Type B pancreatic cell (in vitro differentiated cells): ENCODE results near the gene GNE. TPM values are rescaled to one million over a fixed set of nuclear protein-coding genes. Genes with fewer than 3 reads are reported as not detected.
"Not testable (repeated sequence)": the region's sequence is repeated elsewhere in the genome, so short reads cannot be mapped to it uniquely, and the experiment has no call there.

ENCODE experiments used
- DNase-seq: peaks from one replicate; pipeline ENCODE4 v3.0.0; 2021; ENCODE audit warnings: mixed read lengths; ENCODE audit not compliant: unreplicated experiment; ENCODE audit errors: extremely low spot score
- H3K27ac Mint-ChIP-seq: 2 replicates; pipeline ENCODE4 v1.8.0; 2021; ENCODE audit warnings: mild to moderate bottlenecking, mixed read lengths
- H3K27me3 Mint-ChIP-seq: 2 replicates; pipeline ENCODE4 v1.8.0; 2021; ENCODE audit warnings: mixed read lengths
- H3K36me3 Mint-ChIP-seq: 2 replicates; pipeline ENCODE4 v1.8.0; 2021; ENCODE audit warnings: mixed read lengths
- H3K4me1 Mint-ChIP-seq: one replicate; pipeline ENCODE4 v1.8.0; 2021; ENCODE audit warnings: mixed read lengths; ENCODE audit not compliant: unreplicated experiment
- H3K4me3 Mint-ChIP-seq: 2 replicates; pipeline ENCODE4 v1.8.0; 2021; ENCODE audit warnings: mild to moderate bottlenecking, mixed read lengths
- H3K9me3 Mint-ChIP-seq: 2 replicates; pipeline ENCODE4 v1.8.0; 2021; ENCODE audit warnings: mixed read lengths
- total RNA-seq: library from RNA; stranded (reverse); gene quantifications from 2 replicates; pipeline ENCODE4 v1.2.1, GENCODE V29; 2021; ENCODE audit warnings: low replicate concordance
- TF ChIP-seq, protein P1 (sequence below): fragments of 200-600 bp; sonication (generic); conservative IDR thresholded peaks from 2 replicates; pipeline ENCODE4 v1.5.0; 2021; ENCODE audit warnings: antibody characterized with exemption, mild to moderate bottlenecking

Gene GNE
- total RNA-seq, 1 donor from 2014 or later, result 16.3 TPM

DNA sequence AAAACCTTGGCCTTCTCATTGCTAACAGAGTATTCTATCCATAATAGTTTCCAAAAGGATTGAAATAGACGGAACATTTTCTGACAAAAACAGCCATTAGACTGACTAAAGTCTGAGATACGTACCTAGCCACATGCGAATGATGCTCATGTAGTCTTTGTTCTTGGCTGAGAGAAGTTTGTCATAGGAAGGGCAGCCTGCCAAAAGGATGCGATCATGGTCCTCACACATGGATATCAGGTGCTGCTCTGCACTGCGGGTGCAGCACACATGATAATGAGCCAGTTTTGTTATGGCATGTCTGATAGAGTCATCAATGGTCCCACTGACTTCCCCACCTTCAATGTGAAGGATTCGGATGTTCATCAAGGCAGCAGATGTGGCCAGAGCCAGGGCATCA lies 12.3 kb downstream of the GNE start:
- Mint-ChIP-seq H3K9me3 (no peaks in the 10 kb centered on the region), H3K4me1 (no peaks in the 10 kb centered on the region), H3K27me3 (no peaks in the 10 kb centered on the region), H3K27ac (no peak overlapping the region), H3K4me3 (no peak overlapping the region), H3K36me3 (peaks cover 20% of the 10 kb centered on the region)
- TF ChIP-seq, protein P1, sequence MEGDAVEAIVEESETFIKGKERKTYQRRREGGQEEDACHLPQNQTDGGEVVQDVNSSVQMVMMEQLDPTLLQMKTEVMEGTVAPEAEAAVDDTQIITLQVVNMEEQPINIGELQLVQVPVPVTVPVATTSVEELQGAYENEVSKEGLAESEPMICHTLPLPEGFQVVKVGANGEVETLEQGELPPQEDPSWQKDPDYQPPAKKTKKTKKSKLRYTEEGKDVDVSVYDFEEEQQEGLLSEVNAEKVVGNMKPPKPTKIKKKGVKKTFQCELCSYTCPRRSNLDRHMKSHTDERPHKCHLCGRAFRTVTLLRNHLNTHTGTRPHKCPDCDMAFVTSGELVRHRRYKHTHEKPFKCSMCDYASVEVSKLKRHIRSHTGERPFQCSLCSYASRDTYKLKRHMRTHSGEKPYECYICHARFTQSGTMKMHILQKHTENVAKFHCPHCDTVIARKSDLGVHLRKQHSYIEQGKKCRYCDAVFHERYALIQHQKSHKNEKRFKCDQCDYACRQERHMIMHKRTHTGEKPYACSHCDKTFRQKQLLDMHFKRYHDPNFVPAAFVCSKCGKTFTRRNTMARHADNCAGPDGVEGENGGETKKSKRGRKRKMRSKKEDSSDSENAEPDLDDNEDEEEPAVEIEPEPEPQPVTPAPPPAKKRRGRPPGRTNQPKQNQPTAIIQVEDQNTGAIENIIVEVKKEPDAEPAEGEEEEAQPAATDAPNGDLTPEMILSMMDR, result no peak
- no peak for DNase-seq

DNA sequence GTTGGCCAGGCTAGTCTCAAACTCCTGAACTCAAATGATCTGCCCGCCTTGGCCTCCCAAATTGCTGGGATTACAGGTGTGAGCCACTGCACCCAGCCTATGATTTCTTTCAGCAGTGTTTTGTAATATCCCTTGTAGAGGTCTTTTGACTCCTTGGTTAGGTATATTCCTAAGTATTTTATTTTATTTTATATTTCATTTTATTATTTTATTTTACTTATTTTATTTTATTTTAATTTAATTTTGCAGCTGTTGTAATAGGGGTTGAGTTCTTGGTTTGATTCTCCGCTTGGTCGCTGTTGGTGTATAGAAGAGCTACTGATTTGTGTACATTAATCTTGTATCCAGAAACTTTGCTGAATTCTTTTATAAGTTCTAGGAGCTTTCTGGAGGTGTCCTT lies 18.6 kb downstream of the GNE start:
- not testable (repeated sequence) for H3K4me3 Mint-ChIP-seq, H3K27ac Mint-ChIP-seq, H3K9me3 Mint-ChIP-seq, H3K4me1 Mint-ChIP-seq, H3K27me3 Mint-ChIP-seq, DNase-seq
- peaks cover 29% of the 10 kb centered on the region for H3K36me3 Mint-ChIP-seq

DNA sequence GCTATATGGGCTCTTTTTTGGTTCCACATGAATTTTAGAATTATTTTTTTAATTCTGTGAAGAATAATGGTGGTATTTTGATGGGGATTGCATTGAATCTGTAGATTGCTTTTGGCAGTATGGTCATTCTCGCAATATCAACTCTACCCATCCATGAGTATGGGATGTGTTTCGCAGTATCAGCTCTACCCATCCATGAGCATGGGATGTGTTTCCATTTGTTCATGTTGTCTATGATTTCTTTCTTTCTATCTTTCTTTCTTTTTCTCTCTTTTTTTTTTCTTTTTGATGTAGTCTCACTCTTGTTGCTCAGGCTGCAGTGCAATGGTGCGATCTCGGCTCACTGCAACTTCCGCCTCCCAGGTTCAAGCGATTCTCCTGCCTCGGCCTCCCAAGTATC lies 19.0 kb downstream of the GNE start:
- peaks cover 27% of the 10 kb centered on the region for H3K36me3 Mint-ChIP-seq
- H3K27ac Mint-ChIP-seq, H3K4me1 Mint-ChIP-seq, H3K27me3 Mint-ChIP-seq, H3K4me3 Mint-ChIP-seq, H3K9me3 Mint-ChIP-seq, DNase-seq: not testable (repeated sequence)

DNA sequence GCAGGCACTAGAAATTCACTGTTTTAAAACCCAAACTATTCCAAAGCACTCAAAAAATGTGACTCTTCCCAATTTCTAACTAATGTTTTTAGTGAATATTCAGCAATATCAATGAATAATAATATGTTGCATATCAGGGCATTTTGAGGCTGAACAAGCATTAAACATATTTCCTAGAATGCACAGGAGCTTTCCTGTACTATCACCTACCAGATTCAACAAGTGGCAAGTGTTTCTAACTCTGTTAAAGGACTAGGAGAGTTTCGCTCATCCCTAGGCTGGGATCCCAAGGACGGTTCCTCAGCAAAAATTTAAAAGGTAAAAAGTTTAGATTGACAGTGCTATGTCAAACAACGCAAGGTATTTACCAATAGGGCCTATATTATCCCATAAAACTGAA lies 21.0 kb downstream of the GNE start:
- no peak overlapping the region for H3K4me3 Mint-ChIP-seq
- H3K36me3 Mint-ChIP-seq, result peaks cover 34% of the 10 kb centered on the region
- no peak overlapping the region for H3K27ac Mint-ChIP-seq
- no peaks in the 10 kb centered on the region for H3K9me3 Mint-ChIP-seq
- no peaks in the 10 kb centered on the region for H3K27me3 Mint-ChIP-seq
- H3K4me1 Mint-ChIP-seq, result no peaks in the 10 kb centered on the region
- TF ChIP-seq, protein P1, result no peak
- no peak for DNase-seq

DNA sequence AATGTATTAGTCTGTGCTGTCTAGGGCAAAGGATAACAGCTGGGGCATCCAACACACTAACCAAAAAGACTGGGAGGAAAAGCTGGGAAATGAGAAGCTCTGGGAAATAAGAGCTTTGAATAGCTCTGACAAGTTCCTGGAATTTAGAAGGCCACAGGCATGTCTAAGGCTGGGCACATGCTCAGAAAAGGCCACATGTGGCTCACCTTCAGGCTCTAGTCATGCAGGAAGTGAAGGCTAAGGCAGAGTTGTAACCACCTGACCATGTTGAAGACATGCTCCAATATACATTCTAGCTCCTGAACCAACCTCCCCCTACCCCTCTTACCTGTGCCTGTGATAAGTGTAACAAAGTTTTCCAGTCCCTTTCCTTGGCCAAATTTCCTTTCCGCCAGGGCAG lies 35.8 kb downstream of the GNE start:
- Mint-ChIP-seq H3K9me3 (no peaks in the 10 kb centered on the region), H3K4me3 (no peak overlapping the region), H3K27me3 (no peaks in the 10 kb centered on the region), H3K4me1 (no peaks in the 10 kb centered on the region), H3K27ac (no peak overlapping the region), H3K36me3 (peaks cover 40% of the 10 kb centered on the region)
- no peak for DNase-seq
- TF ChIP-seq, protein P1, result no peak

DNA sequence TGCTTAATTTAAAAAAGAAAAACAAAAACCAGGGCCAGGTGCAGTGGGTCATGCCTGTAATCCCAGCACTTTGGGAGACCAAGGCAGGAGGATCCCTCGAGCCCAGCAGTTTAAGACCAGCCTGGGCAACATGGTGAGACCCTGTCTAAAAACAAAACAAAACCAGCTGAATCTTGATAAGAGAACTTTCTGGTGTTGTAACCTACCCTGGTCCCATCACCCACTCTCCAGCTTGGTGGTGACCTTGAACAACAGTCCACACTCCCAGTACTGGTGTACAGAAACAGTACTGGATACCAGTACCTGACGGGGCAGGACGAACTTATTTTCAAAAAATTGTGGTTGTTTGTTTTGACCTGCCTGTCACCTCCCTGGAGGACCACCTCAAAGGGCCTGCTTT lies 36.6 kb downstream of the GNE start:
- DNase-seq, result no peak
- TF ChIP-seq, protein P1, result no peak
- H3K36me3 Mint-ChIP-seq, result peaks cover 36% of the 10 kb centered on the region
- H3K4me3 Mint-ChIP-seq, result no peak overlapping the region
- H3K27me3 Mint-ChIP-seq, result no peaks in the 10 kb centered on the region
- H3K27ac Mint-ChIP-seq, result no peak overlapping the region
- no peaks in the 10 kb centered on the region for H3K9me3 Mint-ChIP-seq
- no peaks in the 10 kb centered on the region for H3K4me1 Mint-ChIP-seq

DNA sequence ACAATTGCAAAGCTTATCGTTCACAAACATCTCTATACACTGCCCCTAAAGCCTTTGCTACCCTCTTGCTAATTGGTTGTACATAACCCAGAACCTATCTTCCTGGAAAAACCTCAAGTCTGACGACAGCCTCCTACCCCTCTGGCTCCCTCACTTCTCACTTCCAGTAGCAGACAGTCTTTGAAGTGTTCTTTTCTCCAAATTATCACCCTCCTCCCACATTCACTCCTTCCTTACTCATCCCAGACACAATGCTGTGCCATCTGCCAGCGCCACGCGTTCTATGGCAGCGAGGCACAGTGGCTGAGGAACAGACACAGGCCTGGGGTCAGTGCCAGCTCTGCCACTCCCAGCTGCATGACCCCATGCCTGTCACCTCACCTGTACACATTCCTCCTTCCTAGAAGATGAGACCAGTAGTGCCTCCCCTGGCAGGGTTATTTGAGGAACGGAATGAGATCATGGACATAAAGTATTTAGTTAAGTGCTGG lies 39.8 kb downstream of the GNE start:
- no peak overlapping the region for H3K4me3 Mint-ChIP-seq
- no peak for DNase-seq
- no peak overlapping the region for H3K27ac Mint-ChIP-seq
- no peaks in the 10 kb centered on the region for H3K9me3 Mint-ChIP-seq
- TF ChIP-seq, protein P1, result no peak
- H3K27me3 Mint-ChIP-seq, result no peaks in the 10 kb centered on the region
- peaks cover 43% of the 10 kb centered on the region for H3K36me3 Mint-ChIP-seq
- H3K4me1 Mint-ChIP-seq, result no peaks in the 10 kb centered on the region
